T-cell (primary cell): ENCODE results near the gene MRPS14. TPM values are rescaled to one million over a fixed set of nuclear protein-coding genes. Genes with fewer than 3 reads are reported as not detected.

Experiments used
- ATAC-seq, 4 experiments: fragments of 200-7000 bp in 3 of 4; fragments of 150-1000 bp in 1 of 4; cut with Tn5 transposase; replicated peaks in 1 of 4; 1 replicate in 3 of 4; 2 replicates in 1 of 4; pipeline ENCODE4 v1.10.0; 2021; ENCODE audit warnings: moderate library complexity in 3 of 4, mild to moderate bottlenecking in 2 of 4, moderate number of reproducible peaks in 1 of 4
- CTCF ChIA-PET, 2 donors: fragments of 300-600 bp; sonication (Branson Sonifier 250); formaldehyde crosslinking; loops; one replicate each; lab custom pipeline; 2022; ENCODE audit warnings: antibody characterized with exemption in 2 of 2; lab: Charles Lee
- POLR2A ChIA-PET, 2 donors: fragments of 300-600 bp; sonication (Branson Sonifier 250); formaldehyde crosslinking; loops; one replicate each; lab custom pipeline; 2022; ENCODE audit warnings: antibody characterized with exemption in 2 of 2; lab: Charles Lee
- DNase-seq, 35 experiments: peaks; one replicate each; pipeline versions ENCODE4 v3.0.0 to v3.0.0-alpha.2; 2013 to 2023
- H3K27ac ChIP-seq: one replicate; pipeline ENCODE4 v1.5.1; 2013; ENCODE audit warnings: low read length
- H3K27me3 ChIP-seq, 2 experiments: replicated peaks in 1 of 2; 1 replicate in 1 of 2; 2 replicates in 1 of 2; pipeline versions ENCODE4 v1.6.1 to v1.7.0; 2013; ENCODE audit warnings: low read length in 1 of 2, mixed read lengths in 1 of 2; ENCODE audit not compliant: control insufficient read depth in 2 of 2, insufficient read depth in 2 of 2; ENCODE audit errors: extremely low read depth in 1 of 2
- H3K36me3 ChIP-seq, 2 donors: 1 replicate in 1 of 2; 2 replicates in 1 of 2; pipeline versions ENCODE4 v1.6.1 to v1.7.0; 2013; ENCODE audit warnings: low read length in 1 of 2; ENCODE audit not compliant: control insufficient read depth in 2 of 2, insufficient read depth in 1 of 2; ENCODE audit errors: extremely low read depth in 1 of 2
- H3K4me1 ChIP-seq, 2 experiments: 1 replicate in 1 of 2; 2 replicates in 1 of 2; pipeline versions ENCODE4 v1.6.1 to v1.7.0; 2013; ENCODE audit warnings: low read length in 2 of 2, mixed read lengths in 1 of 2; ENCODE audit not compliant: insufficient read depth in 2 of 2, control insufficient read depth in 1 of 2; ENCODE audit errors: extremely low read depth in 1 of 2
- H3K4me3 ChIP-seq, 2 donors: 1 replicate in 1 of 2; 2 replicates in 1 of 2; pipeline versions ENCODE4 v1.5.1 to v1.7.0; 2013; ENCODE audit warnings: mild to moderate bottlenecking in 2 of 2, low read length in 1 of 2, moderate library complexity in 1 of 2; ENCODE audit not compliant: control insufficient read depth in 1 of 2; ENCODE audit errors: extremely low read depth in 1 of 2
- H3K9me3 ChIP-seq: 2 replicates; pipeline ENCODE4 v1.7.0; 2013
- H3K27ac Mint-ChIP-seq, 2 donors: one replicate each; pipeline ENCODE4 v1.8.0; 2020 to 2021; ENCODE audit warnings: mild to moderate bottlenecking in 2 of 2, mixed read lengths in 2 of 2
- H3K27me3 Mint-ChIP-seq, 2 donors: one replicate each; pipeline ENCODE4 v1.8.0; 2021 to 2022; ENCODE audit warnings: mixed read lengths in 2 of 2
- H3K36me3 Mint-ChIP-seq: one replicate; pipeline ENCODE4 v1.8.0; 2021; ENCODE audit warnings: mixed read lengths
- H3K4me1 Mint-ChIP-seq, 3 donors: one replicate each; pipeline ENCODE4 v1.8.0; 2020 to 2022; ENCODE audit warnings: mixed read lengths in 3 of 3, mild to moderate bottlenecking in 1 of 3
- H3K4me3 Mint-ChIP-seq, 3 donors: one replicate each; pipeline ENCODE4 v1.8.0; 2020 to 2022; ENCODE audit warnings: mild to moderate bottlenecking in 3 of 3, mixed read lengths in 3 of 3, moderate library complexity in 3 of 3
- H3K9me3 Mint-ChIP-seq, 3 donors: one replicate each; pipeline ENCODE4 v1.8.0; 2020 to 2022; ENCODE audit warnings: mixed read lengths in 3 of 3
- WGBS: methylation state at CpG from one replicate; pipeline ENCODE4 v1.1.5; 2013; ENCODE audit warnings: missing lambda C conversion rate; ENCODE audit not compliant: insufficient coverage; 5-methylcytosine and 5-hydroxymethylcytosine counted together
- total RNA-seq, 35 experiments: library from RNA in 6 of 35; stranded (reverse) in 6 of 35; fragments of 120-200 nt in 1 of 35; gene quantifications; one replicate each; pipeline versions ENCODE4 v1.2.1 to v1.2.4 and lab custom pipeline; 2013 to 2026

Gene MRPS14
- total RNA-seq, 5 donors from 2014 or later (not counting 1 experiment from before 2014, with no cell fraction given) = 14.3 to 28.8 (median 25.8) TPM

DNA sequence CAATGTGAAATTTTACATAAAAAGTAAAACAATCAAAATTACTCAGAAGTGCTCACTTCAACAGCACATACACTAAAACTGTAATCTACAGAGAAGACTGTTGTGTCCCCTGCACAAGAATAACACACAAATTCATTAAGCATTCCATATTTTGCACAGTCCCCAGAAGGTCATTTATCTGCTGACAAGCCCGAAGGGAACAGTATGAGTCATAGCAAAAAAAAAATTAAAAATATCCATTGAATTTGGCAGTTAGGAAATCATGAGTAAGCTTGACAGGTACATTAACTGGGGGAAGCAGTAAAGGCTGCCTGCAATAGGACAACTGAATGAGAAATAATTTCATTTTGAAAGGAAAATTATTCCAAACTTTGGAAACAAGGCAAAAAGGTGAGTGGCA lies 26.7 kb downstream of the MRPS14 start:
- Histone ChIP-seq H3K27me3 (no peaks in the 10 kb centered on the region), H3K9me3 (no peaks in the 10 kb centered on the region), H3K27ac (no peak overlapping the region), H3K36me3 (peaks cover 0 to 3% of the 10 kb centered on the region in 2 donors), H3K4me3 (no peak overlapping the region), H3K4me1 (peaks cover 13 to 14% of the 10 kb centered on the region in 2 experiments)
- no CpG with 5 or more reads among the region's 1 CpG for WGBS
- peak overlapping the region in 1 of 2 donors; percentile 23 for H3K27ac Mint-ChIP-seq
- peaks cover 7% of the 10 kb centered on the region for H3K36me3 Mint-ChIP-seq
- no peaks in the 10 kb centered on the region for H3K9me3 Mint-ChIP-seq
- POLR2A ChIA-PET = interaction anchor here in 1 of 2 donors (0.6 kb wide), 1 partner anchor 186 kb away, joined by 3 read pairs; no protein-coding TSS in a partner anchor
- no peak overlapping the region for H3K4me3 Mint-ChIP-seq
- peaks cover 12 to 31% (median 21%) of the 10 kb centered on the region in 3 donors for H3K4me1 Mint-ChIP-seq
- no peaks in the 10 kb centered on the region for H3K27me3 Mint-ChIP-seq
- ATAC-seq (no peak), DNase-seq (no peak)
- CTCF ChIA-PET = interaction anchor here (1.0 to 1.5 kb wide), 2 partner anchors 28 to 119 kb away, joined by 3 read pairs; no protein-coding TSS in a partner anchor

DNA sequence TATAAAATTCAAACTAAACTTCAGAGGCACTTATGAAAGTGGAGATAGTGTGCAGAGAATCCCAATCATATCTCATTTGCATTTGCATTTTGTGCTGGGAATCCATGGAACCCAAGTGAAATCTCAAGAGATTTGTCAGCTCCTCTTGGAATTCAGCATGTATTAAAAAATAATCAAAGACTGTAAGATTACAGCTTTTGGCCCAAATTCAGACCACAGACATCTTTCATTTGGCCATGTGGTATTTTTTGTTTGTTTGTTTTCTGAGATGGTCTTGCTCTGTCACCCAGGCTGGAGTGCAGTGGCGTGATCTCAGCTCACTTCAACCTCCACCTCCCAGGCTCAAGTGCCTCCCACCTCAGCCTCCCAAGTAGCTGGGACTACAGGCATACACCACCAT lies 27.3 kb downstream of the MRPS14 start:
- ATAC-seq = no peak
- Mint-ChIP-seq H3K4me1 (peaks cover 6 to 29% (median 18%) of the 10 kb centered on the region in 3 donors), H3K27me3 (no peaks in the 10 kb centered on the region), H3K9me3 (no peaks in the 10 kb centered on the region), H3K36me3 (peaks cover 7% of the 10 kb centered on the region), H3K4me3 (no peak overlapping the region), H3K27ac (no peak overlapping the region)
- H3K27me3 ChIP-seq = no peaks in the 10 kb centered on the region
- POLR2A ChIA-PET = interaction anchor here in 1 of 2 donors (0.6 kb wide), 1 partner anchor 224 kb away, joined by 3 read pairs; no protein-coding TSS in a partner anchor
- WGBS = no CpG with 5 or more reads among the region's 1 CpG
- H3K9me3 ChIP-seq = no peaks in the 10 kb centered on the region
- H3K4me1 ChIP-seq = peaks cover 9 to 13% of the 10 kb centered on the region in 2 experiments
- CTCF ChIA-PET = interaction anchor here (0.7 to 1.5 kb wide), 4 partner anchors 28 to 119 kb away, joined by 3 to 5 read pairs (median 3); no protein-coding TSS in a partner anchor
- peaks cover 0 to 3% of the 10 kb centered on the region in 2 donors for H3K36me3 ChIP-seq
- no peak overlapping the region for H3K4me3 ChIP-seq
- no peak overlapping the region for H3K27ac ChIP-seq
- no peak for DNase-seq

DNA sequence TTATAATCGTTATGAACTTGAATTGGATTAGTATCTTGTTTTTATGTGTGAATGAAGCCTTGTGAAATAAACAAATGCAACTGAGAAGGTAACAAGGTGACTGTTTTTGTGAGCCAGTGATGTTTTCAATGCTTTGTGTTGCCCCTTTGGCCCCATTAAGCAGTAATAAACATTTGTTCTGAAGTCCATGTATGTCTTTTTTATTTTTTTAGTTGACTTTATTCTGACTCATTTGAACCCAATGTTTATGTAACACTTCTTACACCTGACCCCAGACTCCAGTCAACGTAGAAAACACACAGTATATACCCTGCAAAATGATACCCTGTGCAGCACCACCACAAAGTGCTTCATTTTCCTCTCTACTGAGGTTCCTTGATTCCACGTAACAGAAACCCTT lies 28.1 kb downstream of the MRPS14 start:
- no peak overlapping the region for H3K4me3 ChIP-seq
- Mint-ChIP-seq H3K4me1 (peaks cover 6 to 29% (median 18%) of the 10 kb centered on the region in 3 donors), H3K4me3 (no peak overlapping the region), H3K27me3 (no peaks in the 10 kb centered on the region), H3K27ac (peak overlapping the region; percentile 19 to 36), H3K9me3 (no peaks in the 10 kb centered on the region), H3K36me3 (peaks cover 7% of the 10 kb centered on the region)
- no peaks in the 10 kb centered on the region for H3K27me3 ChIP-seq
- DNase-seq (no peak), ATAC-seq (no peak)
- no CpG with 5 or more reads among the region's 3 CpGs for WGBS
- no peak overlapping the region for H3K27ac ChIP-seq
- H3K9me3 ChIP-seq = no peaks in the 10 kb centered on the region
- CTCF ChIA-PET = no interaction called here
- POLR2A ChIA-PET = no interaction called here
- H3K4me1 ChIP-seq = peaks cover 4 to 13% of the 10 kb centered on the region in 2 experiments
- peaks cover 0 to 3% of the 10 kb centered on the region in 2 donors for H3K36me3 ChIP-seq

DNA sequence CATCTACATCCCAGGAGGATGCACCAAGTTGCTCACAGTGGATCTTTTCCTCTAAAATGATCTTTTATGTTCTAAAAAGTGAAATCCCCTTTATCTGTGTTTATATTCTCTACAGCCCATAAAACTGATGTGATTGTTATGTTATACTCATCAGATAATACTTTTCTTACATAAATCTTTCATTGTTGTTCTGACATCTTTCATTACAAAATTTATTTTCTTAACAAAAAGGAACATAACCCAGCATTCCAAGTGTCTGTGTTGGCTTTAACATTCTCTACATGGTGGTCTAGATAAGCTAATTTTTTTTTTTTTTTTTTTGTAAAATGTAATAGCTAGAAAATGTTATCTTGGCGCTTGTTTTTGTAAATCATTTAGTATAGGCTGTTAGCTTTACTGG lies 31.8 kb downstream of the MRPS14 start:
- no peaks in the 10 kb centered on the region for H3K27me3 Mint-ChIP-seq
- H3K9me3 ChIP-seq = no peaks in the 10 kb centered on the region
- no peak overlapping the region for H3K4me3 Mint-ChIP-seq
- peaks cover 5 to 9% of the 10 kb centered on the region in 2 experiments for H3K4me1 ChIP-seq
- H3K36me3 ChIP-seq = peaks cover 0 to 13% of the 10 kb centered on the region in 2 donors
- no peaks in the 10 kb centered on the region for H3K27me3 ChIP-seq
- POLR2A ChIA-PET = interaction anchor here (0.6 to 1.2 kb wide), 3 partner anchors 9 to 191 kb away, joined by 3 to 7 read pairs (median 4); no protein-coding TSS in a partner anchor
- H3K4me3 ChIP-seq = no peak overlapping the region
- no peak overlapping the region for H3K27ac ChIP-seq
- H3K27ac Mint-ChIP-seq = peak overlapping the region in 1 of 2 donors; percentile 34
- H3K36me3 Mint-ChIP-seq = peaks cover 34% of the 10 kb centered on the region
- H3K9me3 Mint-ChIP-seq = no peaks in the 10 kb centered on the region
- CTCF ChIA-PET = interaction anchor here in 1 of 2 donors (0.6 to 2.3 kb wide), 4 partner anchors 11 to 230 kb away, joined by 3 to 8 read pairs (median 7); no protein-coding TSS in a partner anchor
- WGBS = no CpG with 5 or more reads among the region's 1 CpG
- DNase-seq = no peak
- H3K4me1 Mint-ChIP-seq = peaks cover 24 to 37% (median 26%) of the 10 kb centered on the region in 3 donors
- ATAC-seq = no peak

DNA sequence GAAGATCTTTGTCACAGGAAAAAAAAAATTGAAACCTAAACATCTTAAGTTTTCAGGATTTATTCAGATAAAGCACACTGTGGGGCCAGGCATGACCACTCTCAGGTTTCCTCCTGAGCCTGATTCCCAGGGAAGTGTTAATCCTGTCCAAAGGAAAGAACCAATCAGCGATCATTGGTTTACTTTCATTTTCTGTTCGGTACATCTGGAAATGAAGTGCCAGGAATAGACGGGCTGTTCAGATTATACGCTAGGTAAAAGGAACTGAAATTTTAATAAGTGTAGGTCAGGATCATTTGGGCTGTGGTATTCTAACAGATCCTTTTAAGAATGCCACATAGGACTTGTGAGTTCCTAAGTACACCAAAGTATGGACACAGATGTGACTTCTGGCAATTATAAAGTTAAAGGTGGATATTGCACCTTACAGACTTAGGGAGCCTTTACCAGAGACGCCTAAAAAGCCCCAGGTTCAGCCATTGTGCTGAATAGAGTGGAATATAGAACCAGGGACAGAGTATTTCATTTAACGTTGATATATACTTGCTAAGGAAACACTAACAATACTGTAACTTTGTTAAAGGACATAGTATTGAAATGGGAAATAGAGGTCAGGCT lies 32.7 kb downstream of the MRPS14 start:
- ATAC-seq (peak in 3 of 4 experiments; percentile 36 to 78 (median 50)), DNase-seq (peak in 1 of 35 experiments; percentile 63)
- H3K27me3 Mint-ChIP-seq = no peaks in the 10 kb centered on the region
- H3K9me3 Mint-ChIP-seq = no peaks in the 10 kb centered on the region
- CTCF ChIA-PET = interaction anchor here (0.8 to 1.6 kb wide), 4 partner anchors 8 to 191 kb away, joined by 3 to 8 read pairs (median 7); partner anchors contain the start of gene CACYBP (in 1 of the 2)
- no peaks in the 10 kb centered on the region for H3K27me3 ChIP-seq
- peaks cover 24 to 37% (median 28%) of the 10 kb centered on the region in 3 donors for H3K4me1 Mint-ChIP-seq
- POLR2A ChIA-PET = no interaction called here
- WGBS = 13% methylated on average over 4 of the region's 6 CpGs
- peak overlapping the region; percentile 83 for H3K27ac ChIP-seq
- peaks cover 5 to 9% of the 10 kb centered on the region in 2 experiments for H3K4me1 ChIP-seq
- H3K9me3 ChIP-seq = no peaks in the 10 kb centered on the region
- peak overlapping the region; percentile 75 to 83 (median 81) for H3K4me3 Mint-ChIP-seq
- peak overlapping the region; percentile 89 to 93 for H3K27ac Mint-ChIP-seq
- peak overlapping the region; percentile 39 to 47 for H3K4me3 ChIP-seq
- H3K36me3 ChIP-seq = peaks cover 0 to 13% of the 10 kb centered on the region in 2 donors
- H3K36me3 Mint-ChIP-seq = peaks cover 38% of the 10 kb centered on the region

GRCh38 chr1:174989536-174990220 lies 33.5 kb downstream of the MRPS14 start:
- no peak for ATAC-seq
- Histone ChIP-seq H3K27ac (peak overlapping the region; percentile 83), H3K9me3 (no peaks in the 10 kb centered on the region), H3K4me1 (peaks cover 5 to 9% of the 10 kb centered on the region in 2 experiments), H3K36me3 (peaks cover 0 to 13% of the 10 kb centered on the region in 2 donors), H3K27me3 (no peaks in the 10 kb centered on the region), H3K4me3 (peak overlapping the region in 1 of 2 donors; percentile 47)
- 94% methylated on average over 4 of the region's 5 CpGs for WGBS
- peaks cover 28 to 43% (median 34%) of the 10 kb centered on the region in 3 donors for H3K4me1 Mint-ChIP-seq
- DNase-seq = no peak
- peak overlapping the region; percentile 70 to 81 (median 78) for H3K4me3 Mint-ChIP-seq
- peaks cover 40% of the 10 kb centered on the region for H3K36me3 Mint-ChIP-seq
- CTCF ChIA-PET = interaction anchor here (1.0 to 1.6 kb wide), 5 partner anchors 9 to 190 kb away, joined by 3 to 7 read pairs (median 4); partner anchors contain the start of gene CACYBP (in 1 of the 2)
- POLR2A ChIA-PET = interaction anchor here (0.6 to 1.6 kb wide), 5 partner anchors 10 to 212 kb away, joined by 3 to 5 read pairs (median 3); partner anchors contain the start of gene CACYBP (in 1 of the 2)
- H3K27me3 Mint-ChIP-seq = no peaks in the 10 kb centered on the region
- peak overlapping the region; percentile 87 to 90 for H3K27ac Mint-ChIP-seq
- no peaks in the 10 kb centered on the region for H3K9me3 Mint-ChIP-seq
